ENCODE measurements around the gene DYRK1A. TPM values are rescaled to one million over a fixed set of nuclear protein-coding genes. Genes with fewer than 3 reads are reported as not detected.
A peak's percentile ranks its signal among the peaks of the same experiment; 100 is the strongest.

The DYRK1A gene
- total RNA-seq, 1 donor from 2014 or later: 60.9 TPM

DNA sequence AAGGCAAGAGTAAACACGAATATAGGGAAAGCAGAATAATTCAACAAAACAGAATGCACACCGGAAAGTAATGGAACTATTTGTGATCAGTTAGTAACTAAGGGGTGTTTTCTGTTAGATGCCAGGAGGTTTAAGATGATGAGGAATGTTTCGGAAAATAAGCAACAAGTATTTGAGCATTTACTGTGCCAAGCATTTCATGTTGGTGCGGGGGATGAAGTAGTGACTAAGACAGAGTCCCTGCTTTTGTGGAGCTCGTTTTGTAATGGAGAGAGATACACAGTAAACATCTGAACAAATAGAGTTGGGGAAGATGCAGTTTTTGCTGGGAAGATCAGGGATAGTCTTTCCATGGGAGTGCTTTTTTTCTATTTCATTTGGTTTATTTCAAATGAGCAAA, 78.7 kb downstream of the DYRK1A start:
- Mint-ChIP-seq H3K4me3 (no peak overlapping the region), H3K9me3 (no peaks in the 10 kb centered on the region), H3K36me3 (ENCODE audit: low read depth) (peaks cover 7% of the 10 kb centered on the region), H3K27ac (no peak overlapping the region), H3K4me1 (peaks cover 47% of the 10 kb centered on the region), H3K27me3 (no peaks in the 10 kb centered on the region)
- no peak for DNase-seq
- intact Hi-C loops (cut with micrococcal nuclease): loop anchor here (10.0 kb wide), 1 partner anchor 370 kb away; the partner anchor contains the start of genes PIGP and TTC3

DNA sequence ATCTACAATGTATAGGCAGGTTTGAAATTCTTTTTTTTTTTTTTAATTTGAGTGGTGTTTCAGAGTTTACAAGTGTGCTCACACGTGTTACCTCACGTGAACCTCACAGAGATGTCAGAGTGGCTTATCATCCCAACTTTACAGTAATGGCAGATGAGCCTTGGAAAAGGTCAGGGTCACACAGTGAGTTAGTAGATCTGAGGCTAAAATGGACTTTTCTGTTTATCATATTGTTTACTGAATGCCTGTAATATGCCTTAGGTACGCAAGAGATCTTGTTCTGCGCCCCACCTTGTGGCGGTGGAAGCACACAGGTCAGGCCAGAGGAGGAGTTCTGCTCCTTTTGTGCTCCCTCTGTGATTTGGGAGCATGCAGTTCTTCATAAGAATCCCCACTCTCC, 80.0 kb downstream of the DYRK1A start:
- Mint-ChIP-seq H3K4me3 (no peak overlapping the region), H3K9me3 (no peaks in the 10 kb centered on the region), H3K27me3 (no peaks in the 10 kb centered on the region), H3K4me1 (peaks cover 47% of the 10 kb centered on the region), H3K36me3 (ENCODE audit: low read depth) (peaks cover 11% of the 10 kb centered on the region), H3K27ac (no peak overlapping the region)
- no peak for DNase-seq
- intact Hi-C loops (cut with micrococcal nuclease): loop anchor here (10.0 kb wide), 1 partner anchor 372 kb away; the partner anchor contains the start of genes PIGP and TTC3

DNA sequence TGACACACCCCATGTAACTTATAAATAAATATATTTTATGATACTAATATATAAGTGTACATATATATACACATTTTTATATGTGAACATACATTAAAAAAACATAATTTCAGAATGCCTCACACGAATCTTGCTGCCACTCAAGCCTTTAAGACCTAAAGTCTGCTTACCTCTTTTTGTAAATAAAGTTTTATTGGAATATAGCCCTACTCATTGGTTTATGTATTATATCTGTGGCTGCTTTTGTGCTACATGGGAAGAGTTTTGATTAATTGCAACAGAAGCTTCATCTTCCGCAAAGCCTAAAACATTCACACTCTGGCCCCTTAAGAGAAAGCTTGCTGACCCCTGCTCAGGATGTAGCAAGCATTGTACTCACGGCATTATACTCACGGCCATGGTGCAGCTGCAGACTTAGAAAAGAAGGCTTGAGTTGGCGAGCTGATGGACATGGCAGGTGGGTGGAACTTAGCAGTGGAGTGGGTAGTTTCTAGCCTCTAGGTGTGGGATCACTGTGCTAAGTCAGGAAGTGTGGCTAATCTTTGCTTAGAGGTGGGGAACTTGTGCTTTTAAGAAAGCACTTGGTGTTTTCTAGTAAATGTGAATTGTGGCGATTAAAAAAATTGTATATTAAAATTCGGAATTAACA, 80.8 kb downstream of the DYRK1A start:
- Mint-ChIP-seq H3K36me3 (ENCODE audit: low read depth) (peaks cover 17% of the 10 kb centered on the region), H3K9me3 (no peaks in the 10 kb centered on the region), H3K4me1 (peaks cover 49% of the 10 kb centered on the region), H3K27me3 (no peaks in the 10 kb centered on the region), H3K4me3 (no peak overlapping the region), H3K27ac (peak overlapping the region; percentile 45)
- intact Hi-C loops (cut with micrococcal nuclease): loop anchor here (10.0 kb wide), 1 partner anchor 373 kb away; the partner anchor contains the start of genes PIGP and TTC3
- no peak for DNase-seq

DNA sequence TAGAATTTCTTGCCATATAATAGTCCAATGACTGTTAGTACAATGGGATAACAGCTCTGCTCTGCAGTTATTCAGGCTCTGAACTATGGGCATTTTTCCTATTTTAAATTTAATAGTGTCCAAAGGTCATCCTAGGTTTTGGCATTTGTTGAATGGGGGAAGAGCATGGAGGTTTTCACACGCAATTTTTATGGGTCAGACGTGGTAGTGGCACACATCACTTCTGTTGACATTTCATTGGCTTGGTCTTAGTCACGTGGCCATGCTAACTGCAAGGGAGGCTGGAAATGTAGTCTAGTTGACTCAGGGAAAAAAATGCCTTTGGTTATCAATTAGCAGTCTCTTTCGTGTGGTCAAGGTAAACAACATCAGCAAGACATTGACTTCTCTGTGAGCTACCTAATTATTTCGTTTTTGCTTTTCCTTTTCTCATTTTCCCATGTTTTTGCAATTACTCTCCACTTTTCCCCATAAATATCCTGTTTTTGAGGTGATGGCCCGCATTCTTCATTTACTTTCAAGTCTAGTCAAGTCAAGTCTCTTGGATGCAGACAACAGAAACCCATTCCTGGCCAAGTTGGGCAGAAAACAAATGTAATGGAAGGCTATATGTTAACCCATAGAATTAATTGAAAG, 82.8 kb downstream of the DYRK1A start:
- Mint-ChIP-seq H3K4me1 (peaks cover 47% of the 10 kb centered on the region), H3K36me3 (ENCODE audit: low read depth) (peaks cover 21% of the 10 kb centered on the region), H3K9me3 (no peaks in the 10 kb centered on the region), H3K27me3 (no peaks in the 10 kb centered on the region), H3K4me3 (no peak overlapping the region), H3K27ac (no peak overlapping the region)
- no peak for DNase-seq
- intact Hi-C loops (cut with micrococcal nuclease): loop anchor here (10.0 kb wide), 1 partner anchor 375 kb away; the partner anchor contains the start of genes PIGP and TTC3

DNA sequence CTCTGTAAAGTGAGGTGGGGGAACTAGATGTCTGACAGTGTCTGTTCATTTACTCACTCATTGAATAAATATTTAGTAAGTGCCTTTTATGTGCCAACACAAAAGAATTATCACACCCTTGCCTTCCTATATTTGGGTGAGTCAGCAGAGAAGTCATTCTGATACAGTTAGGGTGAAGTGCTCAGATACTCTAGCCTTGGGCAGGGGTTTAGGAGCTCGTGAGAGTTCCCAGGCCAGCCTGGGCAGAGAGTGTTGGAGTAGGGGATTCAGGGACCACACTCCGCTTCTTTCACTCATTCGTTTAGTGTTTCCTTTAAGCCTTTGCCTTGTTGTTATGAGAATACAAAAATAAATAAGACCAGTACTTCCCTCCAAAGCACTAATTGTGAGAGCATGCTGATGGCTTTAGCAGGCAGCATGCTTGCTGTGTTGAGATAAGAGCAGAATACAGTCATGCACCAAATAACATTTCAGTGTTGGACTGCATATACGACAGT, 83.9 kb downstream of the DYRK1A start:
- Mint-ChIP-seq H3K4me3 (no peak overlapping the region), H3K27me3 (no peaks in the 10 kb centered on the region), H3K36me3 (ENCODE audit: low read depth) (peaks cover 24% of the 10 kb centered on the region), H3K27ac (peak overlapping the region; percentile 57), H3K4me1 (peaks cover 45% of the 10 kb centered on the region), H3K9me3 (no peaks in the 10 kb centered on the region)
- no peak for DNase-seq
- intact Hi-C loops (cut with micrococcal nuclease): no loop called here

DNA sequence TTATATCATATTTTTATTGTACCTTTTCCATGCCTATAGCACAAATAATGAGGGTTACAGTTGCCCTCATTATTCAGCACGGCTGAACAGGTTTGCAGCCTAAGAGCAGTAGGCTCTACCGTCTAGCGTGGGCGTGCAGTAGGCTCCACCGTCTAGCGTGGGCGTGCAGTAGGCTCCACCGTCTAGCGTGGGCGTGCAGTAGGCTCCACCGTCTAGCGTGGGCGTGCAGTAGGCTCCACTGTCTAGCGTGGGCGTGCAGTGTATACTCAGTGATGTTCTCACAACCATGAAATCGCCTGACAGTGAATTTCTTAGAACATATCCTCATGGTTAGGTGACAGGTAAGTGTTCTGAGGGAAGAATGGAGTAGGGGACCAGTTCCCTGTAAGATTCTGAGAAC, 84.9 kb downstream of the DYRK1A start:
- H3K4me1 Mint-ChIP-seq: peaks cover 50% of the 10 kb centered on the region
- intact Hi-C loops (cut with micrococcal nuclease): no loop called here
- no peaks in the 10 kb centered on the region for H3K27me3 Mint-ChIP-seq
- no peak for DNase-seq
- peak overlapping the region; percentile 54 for H3K27ac Mint-ChIP-seq
- H3K36me3 Mint-ChIP-seq (ENCODE audit: low read depth): peaks cover 30% of the 10 kb centered on the region
- no peak overlapping the region for H3K4me3 Mint-ChIP-seq
- H3K9me3 Mint-ChIP-seq: no peaks in the 10 kb centered on the region

DNA sequence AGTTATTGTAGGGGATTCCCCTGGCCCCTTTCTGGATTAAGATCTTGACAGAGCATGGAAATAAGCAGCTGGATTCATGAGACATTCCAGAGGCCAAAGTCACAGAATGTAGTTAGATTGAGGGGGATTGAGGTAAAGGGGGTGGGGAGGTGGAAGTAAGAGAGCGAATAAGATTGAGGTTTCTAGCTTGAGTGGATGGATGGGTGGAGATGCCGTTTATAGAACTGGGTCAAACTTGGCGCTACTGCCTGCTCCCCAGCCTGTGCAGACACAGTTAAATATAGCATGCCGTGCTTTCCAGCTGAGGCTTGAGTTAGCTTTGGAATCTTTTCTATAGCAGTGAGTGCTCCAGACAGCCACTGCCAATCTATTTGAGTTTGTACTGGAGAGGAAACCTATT, 85.7 kb downstream of the DYRK1A start:
- Mint-ChIP-seq H3K27ac (no peak overlapping the region), H3K4me1 (peaks cover 47% of the 10 kb centered on the region), H3K4me3 (no peak overlapping the region), H3K27me3 (no peaks in the 10 kb centered on the region), H3K36me3 (ENCODE audit: low read depth) (peaks cover 32% of the 10 kb centered on the region), H3K9me3 (no peaks in the 10 kb centered on the region)
- DNase-seq: no peak
- intact Hi-C loops (cut with micrococcal nuclease): no loop called here

DNA sequence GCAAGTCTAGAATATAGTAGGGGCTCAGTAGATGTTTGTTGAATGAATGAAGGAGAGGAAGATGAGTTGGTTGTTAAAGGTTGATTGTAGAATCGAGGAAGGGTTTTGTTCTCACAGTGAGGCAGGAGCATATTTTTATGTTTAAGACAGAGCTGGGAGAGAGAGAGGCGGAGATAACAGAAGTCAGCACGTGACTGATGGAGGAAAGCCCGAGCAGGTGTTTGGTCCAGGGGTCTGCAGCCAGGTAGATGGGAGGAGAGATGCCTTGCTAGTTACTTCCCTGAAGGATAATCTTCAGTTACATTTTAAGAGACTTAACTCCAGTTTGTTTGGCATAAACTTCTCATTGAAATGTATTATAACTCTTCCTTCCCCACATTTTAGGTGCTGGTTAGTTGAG, 86.8 kb downstream of the DYRK1A start:
- no peak overlapping the region for H3K4me3 Mint-ChIP-seq
- peaks cover 32% of the 10 kb centered on the region for H3K36me3 Mint-ChIP-seq (ENCODE audit: low read depth)
- H3K27me3 Mint-ChIP-seq: no peaks in the 10 kb centered on the region
- H3K4me1 Mint-ChIP-seq: peaks cover 50% of the 10 kb centered on the region
- peak overlapping the region; percentile 36 for H3K27ac Mint-ChIP-seq
- DNase-seq: no peak
- H3K9me3 Mint-ChIP-seq: no peaks in the 10 kb centered on the region
- intact Hi-C loops (cut with micrococcal nuclease): no loop called here

DNA sequence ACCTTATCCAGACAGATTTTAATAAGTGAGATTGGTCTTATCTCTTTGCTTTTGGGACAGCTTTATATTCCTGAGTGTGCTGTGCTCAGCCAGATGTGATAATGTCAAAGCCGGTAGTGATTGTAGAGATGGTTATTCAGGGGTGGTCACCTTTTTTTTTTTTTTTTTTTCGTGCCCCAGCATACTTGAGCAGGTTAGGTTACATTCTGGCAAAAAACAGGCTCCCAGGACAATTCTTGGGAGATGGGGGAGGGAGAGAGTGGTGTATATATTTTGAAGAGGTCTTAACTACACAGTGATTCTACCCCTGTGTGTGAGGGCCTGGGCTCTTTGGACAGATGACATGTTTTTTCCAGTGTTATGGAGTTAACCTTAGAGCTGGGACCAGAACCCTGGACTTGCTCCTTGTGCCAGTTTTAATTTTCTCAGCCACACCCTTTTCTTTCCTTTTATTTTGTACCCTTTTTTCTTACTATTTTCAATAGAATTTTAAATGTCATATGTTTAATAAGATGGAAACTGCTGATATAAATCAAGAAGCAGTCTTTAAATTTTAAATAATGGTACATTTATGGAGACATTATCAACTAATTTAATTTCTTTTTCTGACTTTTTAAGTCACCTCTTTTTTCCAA, 88.4 kb downstream of the DYRK1A start:
- intact Hi-C loops (cut with micrococcal nuclease): no loop called here
- peaks cover 58% of the 10 kb centered on the region for H3K4me1 Mint-ChIP-seq
- no peaks in the 10 kb centered on the region for H3K27me3 Mint-ChIP-seq
- peaks cover 27% of the 10 kb centered on the region for H3K36me3 Mint-ChIP-seq (ENCODE audit: low read depth)
- no peaks in the 10 kb centered on the region for H3K9me3 Mint-ChIP-seq
- H3K27ac Mint-ChIP-seq: peak overlapping the region; percentile 3
- no peak overlapping the region for H3K4me3 Mint-ChIP-seq
- DNase-seq: no peak

DNA sequence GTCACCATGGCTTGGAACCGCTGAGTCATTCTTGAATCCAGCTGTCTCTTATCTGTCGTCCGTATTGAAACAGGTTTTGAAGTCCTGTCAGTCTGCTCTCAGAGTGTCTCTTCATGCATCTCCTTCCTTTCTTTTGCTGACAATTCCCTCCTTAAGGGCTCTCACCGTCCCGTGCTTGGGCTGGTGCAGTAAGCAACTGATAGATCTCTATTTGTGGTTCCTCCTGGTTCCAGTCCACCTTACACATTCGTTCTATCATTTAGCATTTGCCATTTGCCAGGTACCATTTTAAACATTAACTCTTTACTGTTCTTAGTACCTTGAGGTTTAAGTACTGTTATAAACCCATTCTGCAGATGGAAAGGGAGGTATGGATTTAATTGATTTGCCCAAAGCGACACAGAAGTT, 88.9 kb downstream of the DYRK1A start:
- peak overlapping the region; percentile 18 for H3K27ac Mint-ChIP-seq

DNA sequence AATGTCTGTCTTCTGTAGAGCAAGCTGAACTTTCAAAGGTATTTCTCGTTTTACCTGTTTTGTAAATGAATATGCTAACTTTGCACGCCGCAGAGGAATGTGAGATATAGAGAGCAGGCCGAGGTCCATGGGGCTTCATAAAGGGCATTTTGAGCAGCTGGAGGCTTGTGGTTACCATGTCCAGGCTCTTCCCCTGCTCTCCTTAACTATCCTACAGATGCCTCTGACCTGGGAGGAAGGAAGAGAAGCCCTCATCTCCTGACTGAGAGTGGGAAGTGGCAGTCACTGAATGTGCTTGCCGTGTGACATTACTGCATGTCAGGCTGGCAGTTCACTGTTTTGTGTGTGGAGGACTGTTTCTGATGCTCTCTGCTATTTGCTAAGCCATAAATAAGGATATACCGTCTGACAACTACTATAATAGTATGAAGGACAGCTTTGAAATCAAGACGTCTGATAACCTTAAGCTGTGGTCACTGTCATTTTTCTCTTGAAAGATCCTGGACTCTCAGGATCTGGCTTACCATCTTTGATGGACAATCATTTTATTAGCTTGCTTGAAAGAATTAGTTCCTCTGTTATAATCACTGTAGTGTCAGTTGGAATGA, 92.2 kb downstream of the DYRK1A start:
- no peak overlapping the region for H3K4me3 Mint-ChIP-seq
- peaks cover 13% of the 10 kb centered on the region for H3K36me3 Mint-ChIP-seq (ENCODE audit: low read depth)

More for the DNA sequence above, 88.9 kb downstream of the DYRK1A start:
- Mint-ChIP-seq H3K4me3 (no peak overlapping the region), H3K27me3 (no peaks in the 10 kb centered on the region), H3K9me3 (no peaks in the 10 kb centered on the region), H3K4me1 (peaks cover 56% of the 10 kb centered on the region), H3K36me3 (ENCODE audit: low read depth) (peaks cover 26% of the 10 kb centered on the region)
- no peak for DNase-seq
- intact Hi-C loops (cut with micrococcal nuclease): no loop called here

DNA sequence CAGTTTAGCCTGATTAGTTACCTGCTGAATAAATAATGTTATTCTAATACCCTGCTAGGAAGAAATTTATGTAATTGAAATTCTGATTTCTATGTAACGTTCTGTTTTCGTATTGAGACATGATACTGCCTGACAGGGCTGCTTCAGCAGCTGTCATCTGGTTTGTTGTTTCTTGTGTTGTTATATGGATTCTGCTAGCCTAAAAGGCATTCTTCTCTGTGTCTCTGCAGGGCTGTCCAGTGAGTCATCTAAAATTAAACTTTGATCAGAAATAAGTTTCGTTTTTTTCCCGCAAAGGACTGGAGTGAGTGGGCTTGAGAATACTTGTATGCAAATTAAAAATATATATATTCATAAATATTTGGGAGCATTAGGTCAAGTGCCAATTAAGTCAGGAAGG, 93.0 kb downstream of the DYRK1A start:
- intact Hi-C loops (cut with micrococcal nuclease): no loop called here

More for the DNA sequence above, 92.2 kb downstream of the DYRK1A start:
- Mint-ChIP-seq H3K27ac (peak overlapping the region; percentile 39), H3K27me3 (no peaks in the 10 kb centered on the region), H3K4me1 (peaks cover 63% of the 10 kb centered on the region), H3K9me3 (no peaks in the 10 kb centered on the region)
- intact Hi-C loops (cut with micrococcal nuclease): no loop called here
- no peak for DNase-seq

DNA sequence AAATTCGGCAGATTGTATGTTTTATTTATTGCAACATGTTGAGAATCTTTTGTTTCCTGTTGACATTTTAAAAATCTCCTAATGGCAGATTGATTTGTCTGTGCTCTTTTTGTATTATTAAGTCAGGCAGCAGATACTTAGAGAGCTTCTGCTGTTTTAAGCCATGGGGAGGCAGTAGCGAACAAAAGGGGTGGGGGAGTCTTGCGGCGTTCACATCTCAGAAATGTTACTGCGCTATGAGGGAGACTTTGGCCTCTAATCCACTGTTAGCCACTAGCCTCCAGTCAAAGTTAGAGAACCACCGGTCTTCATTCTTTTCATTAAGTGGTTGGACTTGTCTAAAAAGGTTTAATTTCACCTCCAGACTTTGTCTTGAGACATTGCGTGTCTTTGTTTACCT, 93.6 kb downstream of the DYRK1A start:
- Mint-ChIP-seq H3K36me3 (ENCODE audit: low read depth) (peaks cover 11% of the 10 kb centered on the region), H3K4me3 (no peak overlapping the region), H3K27me3 (no peaks in the 10 kb centered on the region), H3K27ac (no peak overlapping the region), H3K4me1 (peaks cover 61% of the 10 kb centered on the region), H3K9me3 (no peaks in the 10 kb centered on the region)
- intact Hi-C loops (cut with micrococcal nuclease): loop anchor here (5.0 kb wide), 2 partner anchors 38 to 238 kb away; no protein-coding TSS in a partner anchor
- no peak for DNase-seq

More for the DNA sequence above, 93.0 kb downstream of the DYRK1A start:
- Mint-ChIP-seq H3K36me3 (ENCODE audit: low read depth) (peaks cover 11% of the 10 kb centered on the region), H3K27me3 (no peaks in the 10 kb centered on the region), H3K27ac (peak overlapping the region; percentile 53), H3K4me1 (peaks cover 62% of the 10 kb centered on the region), H3K9me3 (no peaks in the 10 kb centered on the region), H3K4me3 (no peak overlapping the region)
- no peak for DNase-seq

All from activated CD4-positive, alpha-beta T cell treated with anti-CD3 and anti-CD28 coated beads, Interleukin-2, amount 10 ng/mL, durations not matched to agents 24 days and 14 days (primary cell).